ENCODE measurements around the gene CHST13.

Gene CHST13

DNA sequence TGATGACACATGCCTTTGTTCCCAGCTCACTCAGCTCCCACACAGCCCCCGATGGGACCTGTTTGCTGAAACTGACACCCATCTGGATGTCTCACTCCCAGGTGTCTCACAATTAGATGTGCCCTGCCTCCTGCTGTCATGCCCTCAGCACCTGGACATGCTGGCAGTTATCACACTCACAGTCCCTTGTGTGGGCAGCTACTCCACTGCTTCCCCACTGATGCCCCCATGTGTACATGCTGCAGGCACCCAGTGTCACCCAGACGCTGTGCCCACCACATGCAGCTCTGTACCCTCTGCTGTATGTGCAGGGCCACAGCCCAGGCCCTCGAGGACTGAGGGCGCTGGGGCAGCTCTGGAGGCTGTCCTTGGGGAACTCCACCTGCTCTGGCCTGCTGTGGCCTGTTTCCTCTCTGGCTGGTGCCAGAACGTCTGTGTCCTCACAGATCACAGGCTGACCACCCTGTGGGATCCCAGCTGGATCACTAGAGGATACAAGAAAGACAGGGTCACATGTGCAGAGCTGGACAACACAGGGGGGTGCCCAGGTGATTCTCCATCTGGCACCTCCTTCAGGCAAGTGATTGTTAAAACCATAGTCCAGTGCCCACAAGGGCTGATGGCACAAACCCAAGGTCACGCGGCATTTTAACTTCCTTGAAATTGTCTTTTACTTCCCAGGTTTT lies 20.8 kb downstream of the CHST13 start:
- Histone ChIP-seq H3K36me3 (ENCODE audit: control insufficient read depth, insufficient read depth, low read length) (no peaks in the 10 kb centered on the region), H3K9ac (ENCODE audit: low read depth, low read length) (no peak overlapping the region), H3K27ac (ENCODE audit: low read depth, low read length) (no peak overlapping the region), H3K4me3 (ENCODE audit: low read depth, low read length) (no peak overlapping the region), H3K9me3 (ENCODE audit: control insufficient read depth, insufficient read depth, low read length) (no peaks in the 10 kb centered on the region), H3K4me1 (ENCODE audit: control insufficient read depth, insufficient read depth, low read length) (peaks cover 15% of the 10 kb centered on the region), H3K27me3 (ENCODE audit: control insufficient read depth, insufficient read depth, low read length) (no peaks in the 10 kb centered on the region)

DNA sequence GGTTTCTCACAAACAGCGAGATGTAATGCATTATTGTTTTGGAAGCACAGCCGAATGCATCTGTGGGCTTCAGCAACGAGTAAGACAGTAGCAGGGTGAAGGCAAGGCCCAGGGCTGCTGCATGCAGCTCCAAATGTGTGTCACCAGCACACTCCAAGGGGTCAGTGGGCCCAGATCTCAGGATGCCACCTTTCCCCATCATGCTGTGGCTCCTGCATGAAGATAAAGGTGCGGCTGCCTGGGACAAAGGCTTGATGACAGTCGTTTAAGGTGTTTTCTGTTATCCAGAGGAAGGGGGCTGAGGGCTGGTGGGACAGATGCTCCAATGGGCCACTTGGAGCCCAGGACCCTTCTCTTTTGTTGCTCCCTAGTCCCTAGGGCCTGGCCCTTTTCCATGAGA lies 21.6 kb downstream of the CHST13 start:
- Histone ChIP-seq H3K4me1 (ENCODE audit: control insufficient read depth, insufficient read depth, low read length) (peaks cover 17% of the 10 kb centered on the region), H3K36me3 (ENCODE audit: control insufficient read depth, insufficient read depth, low read length) (no peaks in the 10 kb centered on the region), H3K27ac (ENCODE audit: low read depth, low read length) (no peak overlapping the region), H3K9ac (ENCODE audit: low read depth, low read length) (no peak overlapping the region), H3K4me3 (ENCODE audit: low read depth, low read length) (no peak overlapping the region), H3K27me3 (ENCODE audit: control insufficient read depth, insufficient read depth, low read length) (no peaks in the 10 kb centered on the region), H3K9me3 (ENCODE audit: control insufficient read depth, insufficient read depth, low read length) (no peaks in the 10 kb centered on the region)

DNA sequence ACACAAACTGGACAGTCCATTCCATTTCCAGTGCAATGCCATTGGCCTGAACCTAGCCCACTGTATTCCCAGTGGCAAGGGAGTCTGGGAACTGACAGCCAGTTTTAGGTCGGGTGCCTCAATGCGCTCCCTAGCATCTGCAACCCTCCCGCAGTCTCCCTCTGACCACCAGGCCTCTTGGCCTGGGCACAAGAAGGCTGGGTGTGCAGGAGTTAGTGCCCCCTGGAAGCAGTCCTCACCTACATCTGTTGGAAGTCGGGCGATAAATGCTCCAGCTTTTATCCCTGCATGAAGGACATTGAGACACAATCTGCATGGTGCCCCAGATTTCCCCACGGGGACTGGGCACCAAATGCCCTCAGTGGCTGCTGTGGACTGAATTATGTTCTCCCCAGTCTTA lies 22.1 kb downstream of the CHST13 start:
- peaks cover 17% of the 10 kb centered on the region for H3K4me1 ChIP-seq (ENCODE audit: control insufficient read depth, insufficient read depth, low read length)
- H3K27me3 ChIP-seq (ENCODE audit: control insufficient read depth, insufficient read depth, low read length) = no peaks in the 10 kb centered on the region
- H3K27ac ChIP-seq (ENCODE audit: low read depth, low read length) = no peak overlapping the region
- H3K9me3 ChIP-seq (ENCODE audit: control insufficient read depth, insufficient read depth, low read length) = no peaks in the 10 kb centered on the region
- H3K9ac ChIP-seq (ENCODE audit: low read depth, low read length) = no peak overlapping the region
- no peak overlapping the region for H3K4me3 ChIP-seq (ENCODE audit: low read depth, low read length)
- H3K36me3 ChIP-seq (ENCODE audit: control insufficient read depth, insufficient read depth, low read length) = no peaks in the 10 kb centered on the region

DNA sequence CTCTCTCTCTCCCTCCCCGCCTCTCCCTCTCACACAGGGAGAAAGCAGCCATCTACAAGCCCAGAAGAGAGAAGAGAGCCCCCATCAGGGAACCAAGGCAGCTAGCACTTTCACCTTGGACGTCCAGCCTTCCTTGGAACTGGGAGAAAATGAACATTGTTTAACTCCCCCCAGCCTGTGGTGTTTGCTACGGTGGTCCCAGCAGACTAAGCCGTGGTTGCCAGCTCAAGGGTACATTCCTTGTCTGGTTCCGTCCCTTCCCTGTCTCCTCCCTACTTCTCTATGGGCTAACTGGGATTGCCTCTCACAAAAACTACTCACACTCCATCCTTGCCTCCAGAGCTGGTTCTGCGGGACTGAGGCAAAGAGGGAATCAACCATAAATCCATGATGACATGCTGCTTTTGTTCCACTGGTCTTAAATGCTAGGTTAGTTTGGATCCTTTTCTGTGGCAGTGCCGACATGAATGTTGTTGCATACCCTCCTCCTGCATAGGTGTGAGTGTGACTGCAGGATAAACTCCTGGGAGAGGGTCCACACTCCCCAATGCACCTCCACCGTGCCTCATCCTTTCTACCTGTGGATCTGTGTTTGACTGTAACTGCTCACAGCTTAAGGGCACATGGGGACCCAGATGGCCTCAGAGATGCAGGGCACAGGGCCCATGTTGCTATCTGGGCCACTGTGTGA lies 22.7 kb downstream of the CHST13 start:
- Histone ChIP-seq H3K36me3 (ENCODE audit: control insufficient read depth, insufficient read depth, low read length) (no peaks in the 10 kb centered on the region), H3K27me3 (ENCODE audit: control insufficient read depth, insufficient read depth, low read length) (no peaks in the 10 kb centered on the region), H3K27ac (ENCODE audit: low read depth, low read length) (no peak overlapping the region), H3K4me3 (ENCODE audit: low read depth, low read length) (no peak overlapping the region), H3K9me3 (ENCODE audit: control insufficient read depth, insufficient read depth, low read length) (no peaks in the 10 kb centered on the region), H3K9ac (ENCODE audit: low read depth, low read length) (no peak overlapping the region), H3K4me1 (ENCODE audit: control insufficient read depth, insufficient read depth, low read length) (peaks cover 17% of the 10 kb centered on the region)

DNA sequence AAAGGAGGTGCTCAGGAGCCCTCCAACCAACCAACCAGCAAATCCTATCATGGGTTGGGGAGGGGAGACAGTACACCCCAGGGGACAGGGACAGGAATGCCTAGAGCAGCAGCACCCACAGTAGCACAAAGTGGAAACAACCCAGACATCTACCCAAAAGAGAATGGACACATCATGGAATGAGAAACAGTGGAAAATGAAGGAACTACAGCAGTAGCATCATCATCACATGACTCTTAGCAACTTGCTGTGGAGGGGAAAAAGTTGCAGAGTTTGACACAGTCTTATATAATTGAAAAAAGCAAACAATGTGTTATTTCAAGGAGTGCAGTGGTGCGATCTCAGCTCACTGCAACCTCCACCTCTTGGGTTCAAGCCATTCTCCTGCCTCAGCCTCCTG lies 23.8 kb downstream of the CHST13 start:
- Histone ChIP-seq H3K9ac (ENCODE audit: low read depth, low read length) (no peak overlapping the region), H3K27me3 (ENCODE audit: control insufficient read depth, insufficient read depth, low read length) (no peaks in the 10 kb centered on the region)

DNA sequence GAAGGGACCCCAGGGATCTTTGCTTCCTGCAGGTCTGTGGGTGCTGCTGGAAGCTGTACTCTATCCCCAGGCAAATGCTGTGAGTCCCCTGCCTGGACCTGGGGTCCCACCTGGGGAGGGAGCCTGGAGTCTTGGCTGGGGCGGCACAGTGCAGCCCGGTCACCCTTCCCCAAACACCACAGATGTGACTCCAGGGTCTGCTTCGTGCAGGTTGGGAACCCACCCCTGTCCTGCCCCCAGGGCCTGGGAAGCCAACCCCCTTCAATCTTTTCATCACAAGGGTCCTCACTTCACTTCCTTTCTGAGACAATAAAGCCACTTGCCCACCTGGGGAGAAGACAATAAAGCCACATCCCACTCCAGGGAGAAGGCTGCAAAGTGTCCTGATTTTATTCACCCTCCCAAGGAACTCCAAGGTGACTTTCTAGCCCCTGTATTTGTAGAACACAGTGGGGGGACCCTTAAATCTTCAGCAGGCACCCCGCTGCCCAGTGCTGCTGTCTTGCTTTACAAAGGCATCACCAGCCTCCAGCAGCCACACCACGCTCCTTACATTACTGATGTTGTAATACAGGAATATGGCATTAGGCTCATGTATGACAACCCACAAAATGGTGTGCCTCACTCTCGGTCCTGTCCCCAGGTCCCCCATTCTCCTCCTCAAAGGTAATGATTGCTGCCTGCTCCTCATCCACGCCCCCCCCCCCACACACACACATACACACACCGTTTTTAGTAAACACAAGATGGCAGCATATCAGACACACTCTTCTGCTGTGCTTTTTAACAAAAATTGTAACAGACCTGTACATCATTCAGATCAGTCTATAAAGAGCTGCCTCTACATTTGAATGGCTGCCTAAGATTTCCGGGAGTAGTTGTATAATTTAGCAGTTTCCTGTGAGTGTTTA lies 24.9 kb downstream of the CHST13 start:
- Histone ChIP-seq H3K27ac (ENCODE audit: low read depth, low read length) (peak overlapping the region; percentile 64), H3K4me1 (ENCODE audit: control insufficient read depth, insufficient read depth, low read length) (peaks cover 17% of the 10 kb centered on the region), H3K4me3 (ENCODE audit: low read depth, low read length) (no peak overlapping the region), H3K27me3 (ENCODE audit: control insufficient read depth, insufficient read depth, low read length) (no peaks in the 10 kb centered on the region), H3K9ac (ENCODE audit: low read depth, low read length) (no peak overlapping the region), H3K9me3 (ENCODE audit: control insufficient read depth, insufficient read depth, low read length) (no peaks in the 10 kb centered on the region), H3K36me3 (ENCODE audit: control insufficient read depth, insufficient read depth, low read length) (no peaks in the 10 kb centered on the region)

More for the DNA sequence above, 23.8 kb downstream of the CHST13 start:
- Histone ChIP-seq H3K27ac (ENCODE audit: low read depth, low read length) (no peak overlapping the region), H3K36me3 (ENCODE audit: control insufficient read depth, insufficient read depth, low read length) (no peaks in the 10 kb centered on the region), H3K4me1 (ENCODE audit: control insufficient read depth, insufficient read depth, low read length) (peaks cover 17% of the 10 kb centered on the region), H3K9me3 (ENCODE audit: control insufficient read depth, insufficient read depth, low read length) (no peaks in the 10 kb centered on the region), H3K4me3 (ENCODE audit: low read depth, low read length) (no peak overlapping the region)

DNA sequence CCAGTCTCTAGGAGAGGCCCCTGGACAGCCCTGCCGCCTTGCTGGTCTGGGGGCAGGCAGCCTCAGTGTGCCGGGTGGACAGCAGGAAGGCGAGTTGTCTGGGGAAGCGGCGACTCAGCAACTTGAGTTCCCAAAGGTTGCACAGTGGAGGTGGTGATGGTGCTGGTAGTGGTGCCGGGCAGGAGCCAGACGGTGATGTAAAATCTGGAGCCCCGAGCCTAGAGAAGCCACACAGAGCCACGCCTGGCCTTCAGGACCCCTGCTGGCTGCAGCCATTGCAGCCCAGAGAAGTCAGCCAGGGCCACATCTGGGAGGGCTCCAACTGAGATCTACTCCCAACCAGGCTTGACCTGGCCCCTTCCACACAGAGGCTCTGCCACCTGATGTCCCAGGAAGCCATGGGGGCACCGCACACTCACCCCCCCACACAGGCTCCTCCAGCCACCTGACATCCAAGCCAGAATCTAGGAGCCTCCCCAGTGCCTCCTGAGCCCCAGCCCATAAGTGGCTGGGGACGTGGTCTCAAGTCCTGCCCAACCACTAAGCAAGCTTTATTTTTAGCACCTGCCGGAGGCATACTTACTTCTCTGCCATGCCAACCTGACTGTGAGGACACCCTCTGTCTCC lies 26.0 kb downstream of the CHST13 start:
- Histone ChIP-seq H3K9ac (ENCODE audit: low read depth, low read length) (no peak overlapping the region), H3K27ac (ENCODE audit: low read depth, low read length) (no peak overlapping the region), H3K36me3 (ENCODE audit: control insufficient read depth, insufficient read depth, low read length) (no peaks in the 10 kb centered on the region), H3K9me3 (ENCODE audit: control insufficient read depth, insufficient read depth, low read length) (no peaks in the 10 kb centered on the region), H3K27me3 (ENCODE audit: control insufficient read depth, insufficient read depth, low read length) (no peaks in the 10 kb centered on the region), H3K4me3 (ENCODE audit: low read depth, low read length) (no peak overlapping the region), H3K4me1 (ENCODE audit: control insufficient read depth, insufficient read depth, low read length) (peaks cover 17% of the 10 kb centered on the region)

DNA sequence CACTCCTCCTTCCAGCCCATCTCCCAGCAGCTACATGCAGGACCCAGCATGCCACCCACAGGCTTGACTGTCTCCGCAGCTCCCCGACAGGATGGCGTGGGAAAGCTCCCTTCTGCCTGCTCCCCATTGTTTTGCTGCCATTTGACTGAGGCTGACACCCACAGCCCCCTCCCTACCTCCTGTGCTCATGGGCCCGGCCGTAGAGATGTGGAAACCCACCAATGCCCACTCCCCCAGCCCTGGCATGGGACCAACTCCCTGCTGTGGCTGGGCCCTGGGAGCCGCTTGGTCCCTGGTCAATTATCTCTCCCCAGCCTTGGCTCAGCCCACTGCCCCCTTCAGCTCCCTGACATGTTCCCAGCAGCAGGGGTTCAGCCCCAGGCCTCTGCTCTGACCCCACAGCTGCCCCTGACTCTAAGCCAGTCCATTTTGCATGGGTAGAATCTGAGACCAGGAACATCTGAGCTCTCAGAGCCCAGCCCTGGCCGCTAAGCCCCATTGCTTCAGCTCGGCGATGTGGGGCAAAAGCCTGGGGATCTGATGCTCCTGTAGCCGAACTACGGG lies 26.6 kb downstream of the CHST13 start:
- H3K4me1 ChIP-seq (ENCODE audit: control insufficient read depth, insufficient read depth, low read length) = peaks cover 17% of the 10 kb centered on the region
- H3K9ac ChIP-seq (ENCODE audit: low read depth, low read length) = no peak overlapping the region
- no peaks in the 10 kb centered on the region for H3K36me3 ChIP-seq (ENCODE audit: control insufficient read depth, insufficient read depth, low read length)

DNA sequence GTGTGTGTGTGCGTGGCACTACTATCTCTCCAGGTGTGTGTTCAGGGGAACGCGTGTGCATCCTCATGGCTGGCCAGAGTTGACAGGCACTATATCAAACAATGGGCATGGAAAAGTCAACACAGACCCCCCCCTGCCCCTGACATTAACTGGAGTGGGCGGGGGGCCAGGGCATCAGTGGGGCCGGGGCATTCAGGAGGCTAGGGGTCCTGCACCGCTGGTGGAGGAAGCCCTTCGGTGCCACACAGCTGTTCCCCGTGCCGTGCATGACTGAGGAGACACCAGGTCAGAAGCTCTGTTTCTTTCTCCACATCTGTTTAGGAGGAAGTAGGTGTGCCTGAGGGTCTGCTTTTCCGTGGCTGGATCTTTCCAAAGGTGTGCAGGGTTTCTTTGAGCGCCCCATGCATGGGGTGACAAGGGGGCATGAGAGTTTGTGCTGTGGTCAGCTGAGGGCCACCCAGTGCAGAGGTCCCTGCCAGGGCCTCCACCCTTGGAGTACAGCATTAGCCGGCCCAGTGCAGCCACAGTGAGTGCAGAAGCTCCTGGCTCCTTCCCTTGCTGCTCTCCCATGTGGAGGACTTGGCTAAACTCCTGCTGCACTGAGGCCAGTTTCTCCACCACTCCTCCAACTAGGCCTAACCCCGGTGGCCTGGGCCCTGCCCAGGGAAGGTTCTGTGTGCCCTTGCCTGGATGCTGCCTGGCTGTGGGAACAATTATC lies 27.3 kb downstream of the CHST13 start:
- Histone ChIP-seq H3K9ac (ENCODE audit: low read depth, low read length) (no peak overlapping the region), H3K4me1 (ENCODE audit: control insufficient read depth, insufficient read depth, low read length) (peaks cover 17% of the 10 kb centered on the region), H3K36me3 (ENCODE audit: control insufficient read depth, insufficient read depth, low read length) (no peaks in the 10 kb centered on the region), H3K4me3 (ENCODE audit: low read depth, low read length) (no peak overlapping the region), H3K27ac (ENCODE audit: low read depth, low read length) (no peak overlapping the region), H3K9me3 (ENCODE audit: control insufficient read depth, insufficient read depth, low read length) (no peaks in the 10 kb centered on the region), H3K27me3 (ENCODE audit: control insufficient read depth, insufficient read depth, low read length) (no peaks in the 10 kb centered on the region)

More for the DNA sequence above, 26.6 kb downstream of the CHST13 start:
- Histone ChIP-seq H3K27me3 (ENCODE audit: control insufficient read depth, insufficient read depth, low read length) (no peaks in the 10 kb centered on the region), H3K4me3 (ENCODE audit: low read depth, low read length) (no peak overlapping the region), H3K9me3 (ENCODE audit: control insufficient read depth, insufficient read depth, low read length) (no peaks in the 10 kb centered on the region), H3K27ac (ENCODE audit: low read depth, low read length) (no peak overlapping the region)

Measured in HUES48 (cell line).